DND-41 (cell line): ENCODE results near the gene YIPF3.

Source experiments
- ATAC-seq: fragments of 200-7000 bp; cut with Tn5 transposase; 3 replicates; pipeline ENCODE4 v1.9.1; 2021; ENCODE audit warnings: low read depth; ENCODE audit not compliant: insufficient read depth
- DNase-seq: peaks from one replicate; pipeline ENCODE4 v3.0.0-alpha.2; 2020
- H2AFZ ChIP-seq: 2 replicates; pipeline ENCODE4 v1.6.0; 2012; ENCODE audit warnings: low read depth, low read length
- H3K27ac ChIP-seq: 2 replicates; pipeline ENCODE4 v1.5.1; 2012; ENCODE audit warnings: low read length, inconsistent platforms
- H3K27me3 ChIP-seq: fragments of 200-600 bp; sonication (generic); 2 replicates; pipeline ENCODE4 v1.6.0; 2012; ENCODE audit warnings: low read length, mild to moderate bottlenecking, inconsistent platforms; ENCODE audit not compliant: insufficient read depth, poor library complexity
- H3K36me3 ChIP-seq: 2 replicates; pipeline ENCODE4 v1.5.1; 2012; ENCODE audit warnings: low read length, inconsistent platforms; ENCODE audit not compliant: insufficient read depth
- H3K4me1 ChIP-seq: 2 replicates; pipeline ENCODE4 v1.5.1; 2012; ENCODE audit warnings: mild to moderate bottlenecking, low read length; ENCODE audit not compliant: insufficient read depth
- H3K4me2 ChIP-seq: 2 replicates; pipeline ENCODE4 v1.6.0; 2012; ENCODE audit warnings: mild to moderate bottlenecking, moderate library complexity, low read length, inconsistent platforms; ENCODE audit not compliant: insufficient read depth
- H3K4me3 ChIP-seq, 2 experiments: fragments of 200-600 bp in 1 of 2; shearing (Covaris generic) in 1 of 2; 2 replicates each; pipeline ENCODE4 v1.5.1; 2012 to 2016; ENCODE audit warnings: inconsistent platforms in 2 of 2, low read length in 2 of 2, mild to moderate bottlenecking in 2 of 2, low read depth in 1 of 2, moderate library complexity in 1 of 2
- H3K79me2 ChIP-seq: 2 replicates; pipeline ENCODE4 v1.6.0; 2012; ENCODE audit warnings: low read length, inconsistent platforms; ENCODE audit not compliant: insufficient read depth
- H3K9ac ChIP-seq: 2 replicates; pipeline ENCODE4 v1.6.0; 2012; ENCODE audit warnings: low read depth, mild to moderate bottlenecking, inconsistent platforms, low read length, moderate library complexity
- H3K9me3 ChIP-seq: 2 replicates; pipeline ENCODE4 v1.5.1; 2012; ENCODE audit warnings: low read length, moderate library complexity, mild to moderate bottlenecking, inconsistent platforms; ENCODE audit not compliant: insufficient read depth, severe bottlenecking
- H4K20me1 ChIP-seq: 2 replicates; pipeline ENCODE4 v1.6.0; 2012; ENCODE audit warnings: low read length; ENCODE audit not compliant: insufficient read depth
- CTCF ChIP-seq: IDR thresholded peaks from 2 replicates; pipeline ENCODE4 v1.5.1; 2012; ENCODE audit warnings: borderline replicate concordance, low read length, moderate library complexity, mild to moderate bottlenecking; ENCODE audit not compliant: poor library complexity, severe bottlenecking; ENCODE audit errors: extremely low read depth
- EZH2 ChIP-seq: IDR thresholded peaks from 3 replicates; pipeline ENCODE4 v1.6.1; 2012; ENCODE audit warnings: borderline replicate concordance, low read depth, mild to moderate bottlenecking, moderate library complexity, low read length, inconsistent platforms; ENCODE audit not compliant: severe bottlenecking

YIPF3 gene

GRCh38 chr6:43509142-43509983, 7.4 kb downstream of the YIPF3 start:
- DNase-seq (no peak), ATAC-seq (no peak)
- Histone ChIP-seq H3K79me2 (peaks cover 7% of the 10 kb centered on the region), H3K9ac (no peak overlapping the region), H3K27me3 (no peaks in the 10 kb centered on the region), H3K36me3 (peaks cover 57% of the 10 kb centered on the region), H3K4me3 (no peak overlapping the region), H4K20me1 (peaks cover 16% of the 10 kb centered on the region), H2AFZ (no peak overlapping the region), H3K9me3 (no peaks in the 10 kb centered on the region), H3K27ac (no peak overlapping the region), H3K4me1 (peaks cover 3% of the 10 kb centered on the region; the same call in 1 of the 2 replicates), H3K4me2 (no peak overlapping the region)
- TF ChIP-seq EZH2, result no peak
- no peak for TF ChIP-seq CTCF

GRCh38 chr6:43508481-43509141, 8.1 kb downstream of the YIPF3 start:
- ATAC-seq, result no peak
- H3K79me2 ChIP-seq, result peaks cover 3% of the 10 kb centered on the region; the same call in 1 of the 2 replicates
- no peak overlapping the region for H3K4me2 ChIP-seq
- no peak overlapping the region for H3K4me3 ChIP-seq
- no peak overlapping the region for H2AFZ ChIP-seq
- no peak for DNase-seq
- no peak for TF ChIP-seq CTCF
- TF ChIP-seq EZH2, result no peak
- H4K20me1 ChIP-seq, result peaks cover 16% of the 10 kb centered on the region
- H3K27me3 ChIP-seq, result no peaks in the 10 kb centered on the region
- no peaks in the 10 kb centered on the region for H3K4me1 ChIP-seq
- no peak overlapping the region for H3K27ac ChIP-seq
- no peaks in the 10 kb centered on the region for H3K9me3 ChIP-seq
- no peak overlapping the region for H3K9ac ChIP-seq
- H3K36me3 ChIP-seq, result peaks cover 55% of the 10 kb centered on the region

- Histone ChIP-seq H3K9me3 (no peaks in the 10 kb centered on the region), H2AFZ (no peak overlapping the region), H3K79me2 (no peaks in the 10 kb centered on the region), H3K4me1 (no peaks in the 10 kb centered on the region), H3K4me2 (no peak overlapping the region), H3K27ac (no peak overlapping the region), H3K36me3 (peaks cover 55% of the 10 kb centered on the region), H3K9ac (no peak overlapping the region), H3K27me3 (no peaks in the 10 kb centered on the region), H4K20me1 (peaks cover 7% of the 10 kb centered on the region; the same call in 1 of the 2 replicates), H3K4me3 (no peak overlapping the region)
- TF ChIP-seq EZH2, result no peak
- peak; percentile 95 for TF ChIP-seq CTCF
- peak; percentile 87 for ATAC-seq
- peak; percentile 79 for DNase-seq
Measured at GRCh38 chr6:43506667-43507471, 9.9 kb downstream of the YIPF3 start.
